ENCODE measurements around the gene CRYBA2.

CRYBA2 gene, protein sequence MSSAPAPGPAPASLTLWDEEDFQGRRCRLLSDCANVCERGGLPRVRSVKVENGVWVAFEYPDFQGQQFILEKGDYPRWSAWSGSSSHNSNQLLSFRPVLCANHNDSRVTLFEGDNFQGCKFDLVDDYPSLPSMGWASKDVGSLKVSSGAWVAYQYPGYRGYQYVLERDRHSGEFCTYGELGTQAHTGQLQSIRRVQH

DNA sequence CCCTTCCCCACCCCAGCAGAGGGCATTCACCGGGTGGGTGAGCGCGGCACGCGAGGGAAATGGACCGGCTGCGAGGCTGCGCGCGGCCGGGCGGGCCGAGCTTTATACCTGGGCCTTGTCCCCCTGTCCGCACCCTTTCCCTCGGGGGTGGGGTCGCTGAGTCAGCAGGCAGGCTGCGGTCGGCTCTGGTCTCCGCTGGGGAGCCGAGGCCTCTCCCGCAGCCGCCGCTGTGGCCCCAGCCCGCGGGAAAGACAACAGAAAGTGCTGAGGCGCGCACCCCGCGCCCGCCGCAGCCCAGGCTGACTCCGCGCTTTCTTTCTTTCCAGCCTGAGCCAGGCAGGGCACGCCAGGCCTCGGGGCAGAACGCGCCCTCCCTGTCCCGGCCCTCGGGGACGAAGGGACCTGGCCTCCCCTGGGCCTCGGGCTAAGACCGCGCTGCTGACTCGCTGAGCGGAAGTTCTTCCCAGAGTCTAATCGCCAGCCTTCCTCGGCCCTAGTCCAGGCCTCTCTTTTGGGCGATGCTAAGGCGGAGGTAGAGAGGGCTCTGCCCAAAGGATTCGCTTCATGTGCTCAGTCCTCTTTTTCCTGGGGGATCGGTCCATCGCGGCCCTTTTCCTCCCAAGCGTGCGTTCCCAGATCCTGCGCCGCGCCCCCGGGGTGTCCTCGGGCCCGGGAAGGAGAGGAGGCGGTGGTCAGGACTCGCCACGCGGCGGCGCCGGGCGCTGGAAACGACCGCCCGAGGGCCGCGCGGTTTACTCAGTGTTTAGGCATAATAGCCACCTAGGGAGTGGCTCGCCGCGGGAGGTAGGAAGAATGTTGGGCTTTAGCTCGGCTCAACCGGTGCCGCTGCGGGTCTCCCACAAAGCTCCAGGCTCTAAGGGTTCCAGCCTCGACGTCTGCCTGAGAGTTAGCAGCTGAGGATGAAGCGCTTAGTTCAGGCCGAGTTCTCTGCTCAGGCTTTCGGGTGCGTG is at the start of gene CRYBA2:
TSS of gene CRYBA2 (minus strand) at position 78 of the 971 bp plus-strand sequence. CDS start 246 bp downstream, outside the sequence.
- no peak for DNase-seq

DNA sequence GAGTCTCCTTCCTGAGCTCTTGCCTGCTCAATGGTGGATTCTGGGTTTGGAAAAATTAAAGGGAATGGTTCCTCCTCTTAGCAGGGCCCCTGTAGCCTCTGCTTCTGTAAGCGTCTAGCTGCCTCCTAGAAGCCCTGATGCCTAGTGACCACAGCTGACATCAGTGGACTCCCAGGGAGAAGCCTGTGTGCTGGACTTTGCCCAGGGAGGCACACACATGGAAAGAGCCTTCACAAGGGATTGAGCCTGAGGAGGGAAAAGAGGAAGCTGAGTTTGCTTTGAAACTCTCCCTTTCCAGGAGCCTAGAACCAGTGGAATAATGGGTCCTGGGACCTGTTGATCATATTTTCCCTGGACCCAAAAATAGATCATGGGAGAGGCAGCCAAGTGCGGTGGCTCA is 49.5 kb upstream of the CRYBA2 start:
- DNase-seq = no peak

GRCh38 chr2:219042157-219042556 is 48.9 kb upstream of the CRYBA2 start:
- DNase-seq = no peak

- DNase-seq = no peak
Measured at GRCh38 chr2:219041252-219041651, 48.0 kb upstream of the CRYBA2 start, which contains the start of gene CFAP65. TSS of gene CFAP65 (minus strand) at chr2:219041516. CDS start at chr2:219039048, 2,468 bp downstream.

DNA sequence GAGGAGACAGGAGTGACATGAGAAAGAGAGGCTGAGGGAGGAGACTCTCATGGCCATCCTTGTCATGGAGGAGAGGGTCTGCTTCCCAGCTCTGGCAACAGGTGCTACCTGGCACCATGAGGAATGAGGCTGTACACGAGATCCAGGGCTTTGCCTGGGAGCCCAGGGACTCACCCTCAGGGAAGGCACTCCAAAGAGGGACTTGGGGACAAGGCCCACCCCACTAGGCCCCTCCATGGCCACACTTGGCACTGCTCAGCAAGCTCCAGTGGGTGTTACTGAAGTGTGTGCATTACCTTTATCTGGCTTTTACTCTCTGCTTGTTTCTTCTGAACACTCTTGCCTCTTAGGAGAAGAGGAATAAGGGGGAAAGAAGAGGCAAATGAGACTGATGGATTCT is 45.4 kb upstream of the CRYBA2 start:
- no peak for DNase-seq

- DNase-seq = no peak
Measured at GRCh38 chr2:219037783-219038499, 44.7 kb upstream of the CRYBA2 start.

GRCh38 chr2:219035942-219036341 is 42.7 kb upstream of the CRYBA2 start:
- no peak for DNase-seq

DNA sequence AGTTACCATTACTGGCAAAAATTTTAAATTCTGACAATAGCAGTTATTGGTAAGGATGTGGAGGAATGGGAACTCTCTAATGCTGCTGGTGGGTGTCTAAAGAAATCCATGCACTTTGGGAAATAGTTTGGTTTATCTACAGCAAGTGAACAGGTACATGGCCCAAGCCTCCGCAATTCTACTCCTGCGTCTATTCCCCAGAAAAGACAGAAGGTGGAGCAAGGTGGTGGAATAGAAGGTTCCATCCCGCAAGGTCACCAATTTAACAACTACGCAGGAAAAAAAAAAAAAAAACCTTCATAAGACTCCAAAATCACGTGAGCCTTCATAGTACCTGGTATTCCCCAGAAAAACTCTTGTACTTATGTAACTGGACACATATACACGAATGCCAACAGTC is 41.6 kb upstream of the CRYBA2 start:
- DNase-seq = no peak

DNA sequence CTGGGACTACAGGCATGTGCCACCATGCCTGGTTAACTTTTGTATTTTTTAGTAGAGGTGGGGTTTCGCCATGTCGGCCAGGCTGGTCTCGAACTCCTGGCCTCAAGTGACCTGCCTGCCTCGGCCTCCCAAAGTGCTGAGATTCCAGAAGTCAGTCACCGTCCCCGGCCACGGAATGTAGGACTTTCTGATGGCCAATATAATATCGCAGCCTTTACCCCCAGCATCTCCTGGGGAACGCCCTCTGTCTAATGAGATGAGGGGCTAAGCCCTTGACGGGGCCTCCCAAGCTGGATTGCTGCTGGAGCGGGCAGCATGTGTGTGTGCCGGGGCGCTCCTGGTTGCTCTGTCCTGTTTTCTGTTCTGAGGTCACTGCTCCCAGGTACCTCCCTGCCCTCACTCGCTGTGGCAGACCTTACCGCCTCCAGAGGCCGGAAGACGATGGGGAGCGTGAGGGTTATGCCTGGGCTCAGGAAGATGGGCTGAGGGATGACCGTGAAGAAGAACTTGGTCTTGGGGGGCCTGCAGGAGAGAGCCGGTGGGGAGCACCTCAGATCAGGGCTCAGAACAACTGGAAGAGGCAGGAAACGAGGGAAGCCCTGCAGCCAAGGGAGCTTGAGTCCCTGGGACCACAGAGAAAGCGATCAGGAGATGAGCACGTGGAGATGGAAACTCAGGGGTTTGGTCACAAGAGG is 39.0 kb upstream of the CRYBA2 start:
- DNase-seq = no peak

DNA sequence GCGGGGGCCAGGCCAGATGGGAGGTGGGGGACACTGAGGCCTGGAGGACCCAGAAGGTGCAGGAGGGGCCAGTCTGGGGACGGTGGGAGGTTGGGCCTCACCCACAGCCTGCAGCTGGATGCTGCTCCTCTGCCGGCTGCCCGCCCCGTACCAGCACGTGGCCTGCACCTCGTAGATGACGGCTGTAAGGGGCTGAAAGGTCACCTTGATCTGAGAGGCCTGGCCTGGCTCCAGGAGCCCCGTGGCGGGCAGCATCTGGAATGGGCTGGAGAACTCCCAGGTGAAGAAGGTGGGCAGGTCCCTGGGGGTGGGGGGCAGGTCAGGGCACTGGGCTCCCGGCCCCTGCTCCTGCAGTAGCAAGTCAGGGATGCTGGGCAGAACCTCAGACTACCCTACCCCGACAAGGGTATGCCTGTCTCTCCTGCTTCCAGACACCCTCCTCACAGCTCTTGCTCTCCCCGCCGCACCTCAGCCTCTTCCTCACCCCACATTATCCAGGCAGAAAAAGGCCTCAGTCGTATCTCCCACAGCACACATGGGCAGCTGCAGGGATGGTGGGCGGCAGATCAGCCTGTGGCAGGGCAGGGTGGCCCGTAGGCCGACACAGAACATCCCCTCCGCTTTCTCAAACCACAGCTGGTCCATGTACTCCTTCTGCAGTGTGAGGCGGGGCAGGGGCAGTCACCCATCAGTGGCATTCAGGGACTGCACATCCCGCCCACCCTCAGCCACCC is 38.0 kb upstream of the CRYBA2 start:
- no peak for DNase-seq

DNA sequence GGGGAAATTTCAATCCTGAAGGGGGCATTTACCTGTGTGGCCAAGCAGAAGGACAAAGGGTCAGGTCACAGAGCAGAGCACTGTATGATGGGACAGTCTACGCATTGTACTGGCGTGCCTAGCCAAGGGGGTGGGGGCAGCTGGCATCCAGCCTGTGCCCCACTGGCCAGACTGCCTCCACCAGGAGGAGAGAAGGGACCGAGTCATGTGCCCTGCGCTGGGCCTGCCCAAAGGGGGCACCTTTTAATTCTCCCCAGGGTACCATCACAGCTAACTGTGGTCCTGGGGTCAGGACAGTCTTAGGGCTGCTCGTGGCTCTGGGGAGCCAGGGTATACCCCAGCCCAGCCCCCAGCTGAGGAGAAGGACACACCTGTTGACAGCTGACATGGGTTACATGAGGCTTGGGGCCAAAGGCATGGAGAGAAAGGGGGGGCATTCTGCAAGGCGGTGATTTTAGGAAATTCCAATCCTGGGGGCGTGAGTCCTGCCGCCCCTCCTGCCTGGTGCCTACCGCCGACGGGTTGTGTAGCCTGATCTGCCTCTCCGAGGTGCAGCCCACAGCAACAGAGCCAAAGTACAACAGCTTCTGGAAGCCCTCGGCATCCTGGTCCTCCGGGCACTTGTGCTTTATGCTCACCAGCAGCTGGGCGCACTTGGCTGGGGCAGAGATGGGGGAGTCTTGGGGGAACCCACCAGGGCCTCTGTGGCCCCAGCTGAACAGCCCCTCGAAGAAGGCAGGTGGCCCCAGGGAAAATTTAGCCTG is 37.1 kb upstream of the CRYBA2 start:
- DNase-seq = no peak

GRCh38 chr2:219029829-219030165 is 36.6 kb upstream of the CRYBA2 start:
- DNase-seq = no peak

DNA sequence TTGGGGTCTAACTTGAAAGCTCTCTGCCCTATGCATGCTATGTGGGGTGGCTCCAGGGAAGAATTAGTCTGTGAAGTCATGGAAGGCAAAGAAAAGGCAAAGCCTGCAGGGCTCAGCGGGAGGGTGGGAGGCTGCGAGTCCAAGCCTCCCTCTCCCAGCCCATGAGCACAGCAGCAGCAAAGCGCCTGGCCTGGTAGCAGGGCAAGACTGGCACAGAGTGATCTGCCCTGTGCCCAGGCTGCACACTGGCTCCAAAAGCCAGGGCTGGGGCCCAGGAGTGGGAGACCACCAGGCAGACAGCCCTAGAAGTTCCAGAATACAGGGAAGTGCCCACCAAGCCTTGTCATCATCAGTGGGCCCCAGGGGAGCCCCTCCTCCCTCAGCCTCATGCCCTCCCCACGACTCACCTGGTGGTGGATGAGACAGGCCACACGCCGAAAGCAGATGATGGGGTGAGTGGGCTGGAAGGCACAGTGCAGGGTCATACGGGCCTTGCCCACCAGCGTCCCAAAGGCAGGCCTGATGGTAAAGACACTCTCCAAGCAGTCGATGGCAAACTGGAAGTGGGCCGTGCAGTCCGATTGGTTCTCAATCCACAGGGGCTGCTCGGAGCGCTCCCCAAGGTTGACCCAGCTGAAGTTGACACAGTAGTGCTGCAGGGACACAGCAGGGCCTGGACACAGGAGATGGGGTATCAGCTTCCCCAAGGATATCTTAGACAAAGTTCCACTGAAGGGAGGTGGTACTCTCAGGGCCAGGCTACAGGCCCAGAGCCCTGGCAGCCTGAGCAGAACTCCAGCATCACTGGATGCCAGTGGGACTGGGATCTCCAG is 36.0 kb upstream of the CRYBA2 start:
- DNase-seq = no peak

DNA sequence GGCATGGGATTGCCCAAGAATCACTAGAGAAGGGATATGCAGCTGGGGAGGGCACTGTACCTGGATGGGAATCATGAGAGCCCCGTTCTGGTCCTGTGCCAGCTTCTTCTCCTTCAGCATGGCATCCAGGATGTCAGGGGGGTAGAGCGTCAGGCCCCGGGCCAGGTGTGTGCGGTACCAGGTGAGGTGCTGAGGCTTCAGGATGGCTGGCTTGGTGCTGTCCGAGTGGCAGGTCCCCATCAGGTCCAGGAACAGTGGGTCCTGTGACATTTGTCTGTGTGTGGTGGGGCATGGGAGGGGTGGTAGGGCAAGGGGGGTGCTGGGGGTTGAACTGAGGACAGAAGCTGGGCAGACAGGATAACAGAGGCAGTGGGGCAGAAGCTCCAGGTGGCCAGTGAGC is 34.9 kb upstream of the CRYBA2 start:
- DNase-seq = no peak

DNA sequence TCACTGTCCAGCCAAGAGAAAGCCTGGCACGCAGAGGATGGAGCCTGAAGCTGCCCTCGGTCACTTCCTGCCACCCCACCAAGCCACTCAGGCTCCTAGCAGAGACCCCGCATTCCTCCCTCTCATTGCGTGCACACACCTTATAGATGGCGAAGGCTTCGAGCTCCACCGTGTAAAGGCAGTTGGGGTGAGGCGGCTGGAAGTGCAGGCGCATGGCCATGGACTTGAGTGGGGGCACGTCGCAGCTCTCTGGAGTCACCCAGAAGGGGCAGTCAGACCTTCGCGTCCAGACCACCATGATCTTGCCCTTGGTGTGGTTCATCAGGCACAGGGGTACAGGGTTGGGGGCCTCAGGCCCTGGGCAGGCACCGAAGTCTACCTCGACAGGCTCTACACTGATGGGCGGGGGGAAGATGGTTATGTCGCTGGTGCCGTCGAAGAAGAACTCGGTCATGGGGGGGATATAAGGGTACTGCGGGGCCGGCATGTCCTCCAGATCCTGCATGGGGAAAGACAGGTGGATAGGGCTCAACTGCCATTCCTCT is 34.4 kb upstream of the CRYBA2 start:
- no peak for DNase-seq

DNA sequence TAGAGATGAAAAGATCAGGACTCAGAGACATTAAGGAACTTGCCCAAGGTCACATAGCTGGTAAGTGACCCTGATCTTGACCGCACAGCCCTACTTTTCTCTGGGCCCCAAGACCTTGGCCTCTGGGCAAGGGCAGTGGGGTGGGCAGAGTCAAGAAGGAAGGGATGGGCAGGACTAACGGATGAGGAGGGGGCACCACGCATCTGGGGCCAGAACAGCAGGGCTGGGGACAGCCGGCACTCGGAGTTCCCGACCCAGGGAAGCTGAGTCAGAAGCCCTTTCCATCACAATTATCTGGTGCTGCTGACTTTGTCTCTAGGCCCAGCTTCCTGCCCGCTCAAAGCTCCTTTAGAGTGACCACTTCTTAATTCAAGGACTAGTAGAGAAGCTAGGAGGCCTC is 33.7 kb upstream of the CRYBA2 start:
- DNase-seq = no peak

- no peak for DNase-seq
Measured at GRCh38 chr2:219025637-219026585, 32.7 kb upstream of the CRYBA2 start.

DNA sequence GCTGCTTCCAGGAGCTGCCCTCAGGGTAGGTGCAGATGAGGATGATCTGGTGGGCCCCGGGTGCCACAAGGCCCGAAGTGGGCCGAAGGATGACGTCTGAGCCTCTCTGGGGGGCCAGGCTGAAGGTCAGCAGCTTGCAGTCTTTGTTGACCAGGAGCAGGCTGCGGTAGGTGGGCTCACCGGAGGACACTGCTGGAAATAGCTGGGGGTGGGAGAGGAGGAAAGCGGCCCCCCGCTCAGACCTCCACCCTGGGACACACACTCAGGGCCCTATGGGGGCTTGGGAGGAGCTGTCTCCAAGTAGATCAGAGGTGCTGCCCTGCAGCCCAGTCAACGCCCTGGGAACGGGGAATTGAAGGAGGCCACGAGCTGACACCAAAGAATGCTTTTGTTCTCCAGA is 30.8 kb upstream of the CRYBA2 start:
- DNase-seq = no peak

- DNase-seq = no peak
Measured at GRCh38 chr2:219023045-219023605, 29.9 kb upstream of the CRYBA2 start.

All from DMS 273 treated with DMSO at 0.1 percent for 48 hours (cell line).